HUES48 (cell line): Measurements from ENCODE around the gene FHIT.

ENCODE experiments used
- H3K27ac ChIP-seq: one replicate; pipeline ENCODE4 v1.7.0; 2013; ENCODE audit warnings: low read depth, low read length, inconsistent platforms
- H3K27me3 ChIP-seq: 2 replicates; pipeline ENCODE4 v1.6.1; 2013; ENCODE audit warnings: mild to moderate bottlenecking, low read length; ENCODE audit not compliant: control insufficient read depth, insufficient read depth
- H3K36me3 ChIP-seq: 2 replicates; pipeline ENCODE4 v1.6.1; 2013; ENCODE audit warnings: low read length; ENCODE audit not compliant: control insufficient read depth, insufficient read depth
- H3K4me1 ChIP-seq: 2 replicates; pipeline ENCODE4 v1.6.1; 2013; ENCODE audit warnings: mild to moderate bottlenecking, low read length; ENCODE audit not compliant: control insufficient read depth, insufficient read depth
- H3K4me3 ChIP-seq: 2 replicates; pipeline ENCODE4 v1.5.1; 2013; ENCODE audit warnings: mild to moderate bottlenecking, low read depth, low read length
- H3K9ac ChIP-seq: 2 replicates; pipeline ENCODE4 v1.6.1; 2013; ENCODE audit warnings: mild to moderate bottlenecking, low read depth, low read length, moderate library complexity
- H3K9me3 ChIP-seq: 2 replicates; pipeline ENCODE4 v1.6.1; 2013; ENCODE audit warnings: low read length; ENCODE audit not compliant: control insufficient read depth, insufficient read depth

Gene FHIT

DNA sequence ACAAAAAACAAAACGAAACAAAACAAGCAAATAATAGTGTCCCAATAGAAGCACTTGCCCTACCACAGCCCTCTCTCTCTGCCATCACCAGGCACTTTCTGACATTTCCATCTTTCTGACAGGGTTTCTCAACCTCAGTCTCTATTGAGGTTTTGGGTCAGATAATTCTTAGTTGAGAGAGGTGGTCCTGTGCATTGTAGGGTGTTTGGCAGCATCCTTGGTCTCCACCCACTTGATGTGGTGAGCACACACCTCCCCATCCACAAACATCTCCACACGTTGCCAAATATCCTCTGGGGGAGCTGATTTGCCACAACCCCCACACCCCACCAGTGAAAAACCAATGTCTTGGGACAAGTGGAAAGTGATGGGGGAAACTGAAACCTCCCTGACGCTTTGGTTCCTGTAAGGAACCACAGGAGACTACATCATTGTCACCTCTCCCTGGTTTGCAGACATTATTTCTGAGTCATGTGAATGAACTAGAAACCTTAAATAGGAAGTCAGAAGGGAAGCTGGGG is 1467.7 kb downstream of the FHIT start:
- no peak overlapping the region for H3K9ac ChIP-seq
- no peaks in the 10 kb centered on the region for H3K36me3 ChIP-seq
- H3K4me1 ChIP-seq = peaks cover 4% of the 10 kb centered on the region
- H3K27me3 ChIP-seq = no peaks in the 10 kb centered on the region
- H3K4me3 ChIP-seq = no peak overlapping the region
- H3K27ac ChIP-seq = no peak overlapping the region
- no peaks in the 10 kb centered on the region for H3K9me3 ChIP-seq

DNA sequence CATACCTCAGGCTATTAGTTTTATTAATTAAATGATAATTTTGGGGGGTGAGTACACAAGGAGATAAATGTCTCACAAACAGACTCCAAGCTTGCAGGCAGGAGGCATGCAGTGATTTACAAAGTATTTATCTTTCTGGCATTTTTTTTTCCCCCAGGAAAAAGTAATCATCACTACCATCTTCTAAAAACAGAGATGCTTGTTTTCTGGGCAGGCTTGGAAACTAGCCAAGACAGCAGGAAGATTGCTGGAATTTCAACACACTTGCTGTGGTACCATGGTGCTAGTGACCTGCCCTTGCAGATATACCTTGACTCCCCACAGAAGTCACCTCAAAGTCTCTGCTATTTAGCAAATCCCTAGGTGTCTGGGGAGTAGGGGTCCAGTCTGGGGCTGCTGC is 1468.6 kb downstream of the FHIT start:
- H3K9ac ChIP-seq = no peak overlapping the region
- H3K9me3 ChIP-seq = no peaks in the 10 kb centered on the region
- no peak overlapping the region for H3K4me3 ChIP-seq

DNA sequence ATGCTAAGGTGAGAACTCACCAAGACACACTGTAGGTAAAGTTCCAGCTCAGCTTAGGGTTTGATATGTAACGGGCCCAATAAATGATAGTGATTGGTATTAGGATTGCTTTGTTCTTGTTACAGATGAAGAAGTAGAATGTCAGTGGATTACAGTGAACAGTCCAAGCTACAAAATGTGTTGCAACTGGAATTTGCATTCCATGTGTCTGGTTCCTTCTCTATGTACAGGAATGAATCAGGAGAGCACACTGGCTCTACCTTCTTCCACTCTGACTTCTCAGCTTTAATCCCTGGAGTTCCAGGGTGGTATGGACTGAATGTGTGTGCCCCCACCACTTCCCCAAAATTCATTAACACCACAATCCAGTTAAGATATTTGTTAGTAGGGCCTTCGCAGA is 1471.0 kb downstream of the FHIT start:
- no peaks in the 10 kb centered on the region for H3K27me3 ChIP-seq
- H3K36me3 ChIP-seq = no peaks in the 10 kb centered on the region
- H3K9ac ChIP-seq = no peak overlapping the region
- peaks cover 4% of the 10 kb centered on the region for H3K4me1 ChIP-seq
- H3K27ac ChIP-seq = no peak overlapping the region
- H3K9me3 ChIP-seq = no peaks in the 10 kb centered on the region
- H3K4me3 ChIP-seq = no peak overlapping the region

More for the DNA sequence above, 1468.6 kb downstream of the FHIT start:
- Histone ChIP-seq H3K27me3 (no peaks in the 10 kb centered on the region), H3K27ac (no peak overlapping the region), H3K4me1 (peaks cover 4% of the 10 kb centered on the region), H3K36me3 (no peaks in the 10 kb centered on the region)

DNA sequence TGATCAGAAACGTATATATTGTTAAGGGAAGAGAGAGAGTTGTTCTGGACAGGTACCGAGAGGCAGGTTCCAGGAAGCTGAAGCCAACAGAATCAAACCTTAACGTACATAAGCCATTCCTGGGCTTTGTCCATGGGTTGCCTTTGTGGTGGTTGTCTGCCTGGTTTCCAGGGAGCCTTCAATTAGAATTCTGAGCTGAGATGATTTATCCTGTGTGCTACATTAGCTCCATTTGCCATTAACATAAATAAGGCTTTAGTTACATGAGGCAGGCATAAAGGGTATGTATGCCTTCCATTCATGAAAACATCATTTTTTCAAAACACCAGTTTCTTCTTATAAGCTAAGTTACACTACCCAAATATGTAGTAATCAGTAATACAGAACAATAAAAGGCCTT is 1472.0 kb downstream of the FHIT start:
- Histone ChIP-seq H3K27me3 (no peaks in the 10 kb centered on the region), H3K27ac (no peak overlapping the region), H3K9ac (no peak overlapping the region), H3K9me3 (no peaks in the 10 kb centered on the region), H3K36me3 (no peaks in the 10 kb centered on the region), H3K4me3 (no peak overlapping the region), H3K4me1 (peaks cover under 1% of the 10 kb centered on the region)

DNA sequence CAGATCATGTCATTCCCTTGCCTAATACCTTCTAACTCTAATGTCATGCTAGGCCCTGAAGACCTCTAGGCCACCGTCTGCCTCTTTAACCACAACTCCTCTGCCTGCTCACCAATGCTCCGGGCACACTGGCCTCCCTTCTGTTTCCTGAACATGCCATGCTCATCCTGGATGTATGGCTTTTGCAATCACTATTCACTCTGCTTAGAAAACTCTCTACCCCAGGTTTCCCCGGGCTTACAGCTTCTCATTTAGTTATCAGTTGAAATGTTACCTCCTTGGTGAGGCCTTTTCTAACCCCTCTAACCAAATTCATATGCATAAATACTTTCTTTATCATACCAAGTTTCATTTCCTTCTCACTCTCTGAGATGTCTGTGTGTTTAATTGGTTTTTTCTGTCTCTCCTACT is 1473.6 kb downstream of the FHIT start:
- Histone ChIP-seq H3K36me3 (no peaks in the 10 kb centered on the region), H3K9me3 (no peaks in the 10 kb centered on the region), H3K4me3 (no peak overlapping the region), H3K27me3 (no peaks in the 10 kb centered on the region), H3K27ac (no peak overlapping the region), H3K4me1 (no peaks in the 10 kb centered on the region), H3K9ac (no peak overlapping the region)

DNA sequence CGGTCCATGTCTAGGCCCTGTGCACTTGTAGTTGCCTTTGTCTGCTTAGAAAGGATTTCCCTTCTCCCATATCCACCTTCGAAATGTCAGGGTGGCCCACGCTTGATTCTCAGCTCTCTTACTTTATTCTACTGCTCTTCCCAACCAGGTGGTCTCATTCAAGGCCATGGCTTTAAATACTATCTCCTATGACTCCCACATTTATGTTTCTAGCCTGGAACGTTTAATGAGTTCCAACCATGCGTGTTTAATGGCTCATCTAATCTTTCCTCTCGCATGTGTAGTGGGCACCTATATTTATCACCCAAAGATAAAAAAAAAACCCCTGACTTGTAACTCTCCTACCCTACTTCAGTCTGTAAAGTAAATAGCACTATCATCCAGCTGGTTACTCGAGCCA is 1474.2 kb downstream of the FHIT start:
- H3K27me3 ChIP-seq = no peaks in the 10 kb centered on the region
- no peak overlapping the region for H3K9ac ChIP-seq
- no peak overlapping the region for H3K27ac ChIP-seq
- no peak overlapping the region for H3K4me3 ChIP-seq
- H3K36me3 ChIP-seq = no peaks in the 10 kb centered on the region
- no peaks in the 10 kb centered on the region for H3K9me3 ChIP-seq
- H3K4me1 ChIP-seq = no peaks in the 10 kb centered on the region

DNA sequence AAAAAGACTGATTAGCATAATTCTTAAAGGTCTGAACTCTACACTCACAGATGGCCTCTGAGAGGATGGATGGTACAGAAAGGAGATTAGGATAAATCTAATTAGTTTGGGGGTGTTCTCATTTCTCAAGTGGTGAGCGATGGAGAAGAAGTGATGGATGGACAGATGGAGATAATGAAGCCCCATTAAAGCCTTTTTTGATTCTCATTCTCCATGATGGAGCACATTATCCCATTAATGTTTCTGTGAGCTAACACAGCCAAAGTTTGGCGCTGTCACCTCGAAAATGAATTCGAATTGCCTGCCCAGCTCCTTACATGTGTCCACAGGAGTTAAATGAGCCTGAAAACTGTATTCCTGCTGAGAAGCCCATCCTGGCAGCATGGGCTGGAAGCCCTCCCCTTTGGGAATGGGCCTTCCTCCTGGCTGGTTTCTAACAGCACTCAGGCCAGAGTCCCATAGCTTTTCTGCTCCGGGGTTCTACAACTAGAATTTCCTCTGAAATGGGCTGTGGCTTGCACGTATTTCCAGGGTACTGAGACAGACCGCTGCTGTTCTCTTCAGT is 1475.4 kb downstream of the FHIT start:
- H3K9ac ChIP-seq = no peak overlapping the region
- no peaks in the 10 kb centered on the region for H3K4me1 ChIP-seq
- no peak overlapping the region for H3K27ac ChIP-seq
- no peaks in the 10 kb centered on the region for H3K36me3 ChIP-seq
- no peak overlapping the region for H3K4me3 ChIP-seq
- H3K9me3 ChIP-seq = no peaks in the 10 kb centered on the region
- H3K27me3 ChIP-seq = no peaks in the 10 kb centered on the region

DNA sequence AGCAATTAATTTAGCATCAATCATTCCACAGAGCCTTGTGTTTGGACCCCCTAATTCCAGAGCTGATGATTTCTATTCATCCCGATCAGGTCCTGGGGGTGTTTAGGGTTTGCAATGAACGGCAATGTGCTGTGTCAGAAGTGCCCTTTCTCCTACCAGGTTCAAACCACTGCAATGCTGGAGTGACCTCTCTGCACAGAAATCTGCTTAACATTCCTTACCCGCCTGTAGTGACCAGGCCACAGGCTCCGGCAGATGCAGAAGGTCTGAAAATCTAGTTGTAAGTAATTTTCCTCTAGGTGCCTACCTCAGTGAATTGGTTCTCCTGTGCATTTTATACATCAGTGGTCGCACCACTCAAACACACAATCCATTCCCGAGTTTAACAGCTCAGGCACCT is 1476.1 kb downstream of the FHIT start:
- Histone ChIP-seq H3K4me3 (no peak overlapping the region), H3K36me3 (no peaks in the 10 kb centered on the region), H3K27ac (no peak overlapping the region), H3K27me3 (no peaks in the 10 kb centered on the region), H3K4me1 (no peaks in the 10 kb centered on the region), H3K9me3 (no peaks in the 10 kb centered on the region), H3K9ac (no peak overlapping the region)

DNA sequence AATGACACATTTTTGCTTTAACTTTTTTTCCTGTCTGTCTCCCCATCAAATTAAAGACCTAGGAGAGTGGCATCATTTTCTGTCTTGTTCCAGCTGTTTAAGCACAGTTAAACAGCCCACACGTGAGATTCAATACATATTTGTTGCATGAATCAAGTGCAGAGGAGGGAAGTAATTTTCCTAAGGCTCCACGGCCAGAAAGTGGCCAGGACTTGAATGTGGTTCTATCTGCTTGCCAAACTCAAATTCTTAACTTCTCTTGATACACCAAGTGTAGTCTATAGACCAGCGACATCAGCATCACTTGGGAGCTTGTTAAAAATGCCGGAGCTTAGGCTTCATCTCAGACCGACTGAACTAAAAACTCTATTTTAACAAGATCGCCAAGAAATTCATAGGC is 1476.6 kb downstream of the FHIT start:
- H3K4me3 ChIP-seq = no peak overlapping the region
- H3K4me1 ChIP-seq = no peaks in the 10 kb centered on the region
- H3K36me3 ChIP-seq = no peaks in the 10 kb centered on the region
- no peak overlapping the region for H3K27ac ChIP-seq
- H3K9ac ChIP-seq = no peak overlapping the region
- no peaks in the 10 kb centered on the region for H3K9me3 ChIP-seq
- no peaks in the 10 kb centered on the region for H3K27me3 ChIP-seq

DNA sequence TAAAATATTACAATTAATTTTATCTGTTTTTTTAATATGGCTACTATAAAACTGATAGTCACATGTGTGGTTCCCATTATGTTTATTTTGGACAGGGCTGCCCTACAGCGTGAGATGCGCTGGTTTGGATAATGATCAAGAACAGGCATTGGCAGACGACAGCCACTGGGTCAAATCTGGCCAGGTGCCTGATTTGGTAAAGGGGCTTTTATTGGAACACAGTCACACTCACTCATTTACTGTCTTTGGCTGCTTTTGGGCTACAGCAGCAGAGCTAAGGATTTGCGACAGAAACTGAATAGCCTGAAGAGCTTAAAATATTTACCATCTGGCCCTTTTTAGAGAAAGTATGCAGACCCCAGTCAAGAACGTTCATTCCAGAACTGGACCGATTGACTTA is 1477.3 kb downstream of the FHIT start:
- no peaks in the 10 kb centered on the region for H3K36me3 ChIP-seq
- no peaks in the 10 kb centered on the region for H3K27me3 ChIP-seq
- H3K4me3 ChIP-seq = no peak overlapping the region
- no peaks in the 10 kb centered on the region for H3K4me1 ChIP-seq
- H3K27ac ChIP-seq = no peak overlapping the region
- no peak overlapping the region for H3K9ac ChIP-seq
- H3K9me3 ChIP-seq = no peaks in the 10 kb centered on the region

DNA sequence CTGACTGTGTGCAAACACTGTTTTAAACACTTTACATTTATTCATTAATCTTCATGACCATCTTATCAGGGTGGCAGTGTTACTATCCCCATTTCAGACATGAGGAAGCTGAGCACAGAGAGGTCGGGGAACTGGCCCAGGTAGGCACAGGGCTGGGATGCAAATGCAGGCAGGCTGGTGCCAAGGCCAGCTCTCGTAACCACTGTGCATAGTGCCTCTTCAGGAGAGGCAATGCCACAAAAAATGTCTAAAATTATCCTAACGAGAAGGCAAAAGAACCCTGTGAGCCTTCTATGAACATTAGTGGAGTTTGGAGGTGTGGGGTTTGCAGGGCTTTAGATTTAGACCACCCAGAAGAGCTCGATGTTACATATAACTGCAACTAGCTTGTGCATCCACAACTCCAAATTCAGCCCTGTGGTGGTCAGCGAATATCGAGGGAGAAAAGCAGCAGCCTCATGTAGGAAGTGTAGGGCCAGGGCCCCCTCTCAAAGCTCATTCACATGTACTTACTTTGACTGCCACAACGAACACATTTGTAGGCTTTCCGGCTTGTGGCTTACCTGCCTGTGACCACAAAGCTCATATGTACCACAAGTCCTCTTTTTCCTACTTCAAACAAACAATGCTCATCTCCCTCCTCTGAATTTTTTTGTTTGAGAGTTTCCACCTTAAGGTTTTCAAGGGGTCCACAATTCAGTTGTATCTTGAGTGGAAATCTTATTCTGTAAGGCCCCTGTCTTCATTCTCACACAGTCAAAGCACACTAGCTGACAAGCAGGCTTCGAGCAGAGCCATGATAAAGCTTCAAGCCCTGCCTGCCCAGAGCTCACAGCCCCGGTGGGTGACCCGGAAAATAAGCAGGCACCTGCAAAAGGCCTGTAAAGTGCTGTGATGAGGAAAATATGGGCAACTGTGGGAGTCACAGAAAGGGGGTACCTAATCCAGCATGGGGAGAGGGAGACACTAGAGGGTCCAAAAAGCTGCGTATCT is 1478.5 kb downstream of the FHIT start:
- Histone ChIP-seq H3K9ac (no peak overlapping the region), H3K4me3 (no peak overlapping the region), H3K27ac (no peak overlapping the region)

More for the DNA sequence above, 1478.5 kb downstream of the FHIT start:
- Histone ChIP-seq H3K27me3 (no peaks in the 10 kb centered on the region), H3K4me1 (no peaks in the 10 kb centered on the region), H3K36me3 (no peaks in the 10 kb centered on the region), H3K9me3 (no peaks in the 10 kb centered on the region)
